Tibial nerve (tissue), 4 donors: ENCODE results near the gene ARHGAP26. TPM values are rescaled to one million over a fixed set of nuclear protein-coding genes. Genes with fewer than 3 reads are reported as not detected.

Source experiments
- DNase-seq, 2 donors: peaks; one replicate each; pipeline ENCODE4 v3.0.0-alpha.2; 2019; ENCODE audit warnings: low spot score in 2 of 2
- H3K27ac ChIP-seq, 4 donors: fragments of 200-600 bp; sonication (generic) in 3 of 4; one replicate each; pipeline ENCODE4 v1.5.1; 2017 to 2019; ENCODE audit warnings: mild to moderate bottlenecking in 1 of 4
- H3K27me3 ChIP-seq, 2 donors: fragments of 200-600 bp; sonication (generic) in 1 of 2; one replicate each; pipeline versions ENCODE4 v1.5.1 to v1.6.0; 2017 to 2019
- H3K36me3 ChIP-seq, 3 donors: fragments of 200-600 bp; sonication (generic); one replicate each; pipeline ENCODE4 v1.5.1; 2018 to 2019
- H3K4me1 ChIP-seq, 4 donors: fragments of 200-600 bp; sonication (generic) in 3 of 4; one replicate each; pipeline ENCODE4 v1.5.1; 2017 to 2019
- H3K4me3 ChIP-seq, 4 donors: fragments of 200-600 bp; sonication (generic) in 3 of 4; one replicate each; pipeline ENCODE4 v1.5.1; 2017 to 2019; ENCODE audit warnings: mild to moderate bottlenecking in 1 of 4, moderate library complexity in 1 of 4
- H3K9me3 ChIP-seq, 4 donors: fragments of 200-600 bp; sonication (generic) in 3 of 4; one replicate each; pipeline ENCODE4 v1.5.1; 2017 to 2019
- CTCF ChIP-seq, 5 experiments: fragments of 200-600 bp in 3 of 5; fragments of 450-650 bp in 2 of 5; sonication (generic) in 3 of 5; IDR thresholded peaks; one replicate each; pipeline ENCODE4 v1.5.1; 2016 to 2019; ENCODE audit warnings: antibody characterized with exemption in 5 of 5, mild to moderate bottlenecking in 3 of 5, moderate library complexity in 2 of 5
- EP300 ChIP-seq, 2 donors: sonication (generic); formaldehyde crosslinking; IDR thresholded peaks; one replicate each; pipeline ENCODE4 v1.6.1; 2017; ENCODE audit warnings: antibody characterized with exemption in 2 of 2, mild to moderate bottlenecking in 1 of 2
- POLR2A ChIP-seq, 2 donors: fragments of 450-650 bp; IDR thresholded peaks; one replicate each; pipeline ENCODE4 v1.6.1; 2017; ENCODE audit warnings: antibody characterized with exemption in 2 of 2, mild to moderate bottlenecking in 2 of 2, moderate library complexity in 2 of 2
- WGBS, 2 donors: methylation state at CpG; one replicate each; pipeline ENCODE4 v1.1.5; 2018; 5-methylcytosine and 5-hydroxymethylcytosine counted together
- total RNA-seq, 4 donors: library from RNA; depleted of rRNA; stranded (reverse); fragments of >200 nt; gene quantifications; one replicate each; pipeline ENCODE4 v1.1.0, GENCODE V29; 2016

The ARHGAP26 gene
- total RNA-seq, 4 donors from 2014 or later = 33.7 to 77.8 (median 57.8) TPM

- Histone ChIP-seq H3K9me3 (no peaks in the 10 kb centered on the region), H3K27ac (peak overlapping the region in 3 of 4 donors; percentile 0 to 84 (median 50)), H3K27me3 (no peaks in the 10 kb centered on the region), H3K4me1 (peaks cover 0 to 24% (median 9%) of the 10 kb centered on the region in 4 donors), H3K36me3 (peaks cover 0 to 5% (median 0%) of the 10 kb centered on the region in 3 donors), H3K4me3 (no peak overlapping the region)
- DNase-seq = peak in 1 of 2 donors; percentile 27
- WGBS, 2 donors = 22% methylated on average over 7 of the region's 7 CpGs
- TF ChIP-seq CTCF (IDR thresholded peaks at IDR 0.05) (no peak), EP300 (IDR thresholded peaks at IDR 0.05) (peak; percentile 19 to 73)
These were observed 281.3 kb downstream of the ARHGAP26 start for GRCh38 chr5:143051244-143052058.

- Histone ChIP-seq H3K27ac (peak overlapping the region in 1 of 4 donors; percentile 61), H3K9me3 (no peaks in the 10 kb centered on the region), H3K27me3 (no peaks in the 10 kb centered on the region), H3K4me1 (peaks cover 0 to 39% (median 9%) of the 10 kb centered on the region in 4 donors), H3K4me3 (no peak overlapping the region), H3K36me3 (peaks cover 0 to 22% (median 0%) of the 10 kb centered on the region in 3 donors)
- no peak for DNase-seq
- TF ChIP-seq EP300 (IDR thresholded peaks at IDR 0.05) (no peak), CTCF (IDR thresholded peaks at IDR 0.05) (no peak), POLR2A (IDR thresholded peaks at IDR 0.05) (no peak)
- WGBS, 2 donors = 90 to 97% methylated on average over 3 of the region's 3 CpGs
These were observed 282.9 kb downstream of the ARHGAP26 start for GRCh38 chr5:143052967-143053682.

- no peak overlapping the region for H3K27ac ChIP-seq
- WGBS, 2 donors = 90 to 92% methylated on average over 8 of the region's 8 CpGs
- DNase-seq = no peak
- H3K4me1 ChIP-seq = peaks cover 0 to 41% (median 9%) of the 10 kb centered on the region in 4 donors
- peaks cover 0 to 28% (median 0%) of the 10 kb centered on the region in 3 donors for H3K36me3 ChIP-seq
- TF ChIP-seq CTCF (IDR thresholded peaks at IDR 0.05) (no peak), POLR2A (IDR thresholded peaks at IDR 0.05) (no peak), EP300 (IDR thresholded peaks at IDR 0.05) (no peak)
- H3K4me3 ChIP-seq = no peak overlapping the region
- H3K27me3 ChIP-seq = no peaks in the 10 kb centered on the region
- no peaks in the 10 kb centered on the region for H3K9me3 ChIP-seq
These were observed 283.6 kb downstream of the ARHGAP26 start for GRCh38 chr5:143053780-143054179.

DNA sequence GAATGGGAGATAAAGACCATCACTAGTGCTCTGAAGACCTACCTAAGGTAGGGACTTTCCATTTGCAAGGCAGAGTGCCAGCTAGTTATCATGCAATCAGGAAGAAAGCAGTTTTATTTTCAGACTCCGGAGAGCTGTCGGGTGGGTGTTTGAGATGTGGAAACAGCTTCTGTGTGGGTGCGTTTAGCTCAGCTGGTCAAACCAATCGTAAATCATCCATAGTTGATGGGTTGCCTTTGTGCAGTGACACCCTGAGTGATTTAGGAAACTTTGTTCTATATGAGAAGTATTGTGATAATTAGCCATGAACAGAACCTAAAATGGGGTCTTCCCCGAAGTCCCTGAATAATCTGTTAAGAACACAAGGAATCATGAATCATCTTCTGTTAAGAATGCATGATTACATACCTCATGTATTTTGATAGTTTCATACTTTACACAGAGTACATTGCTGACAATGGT, 284.3 kb downstream of the ARHGAP26 start:
- Histone ChIP-seq H3K4me3 (no peak overlapping the region), H3K27ac (no peak overlapping the region), H3K9me3 (no peaks in the 10 kb centered on the region), H3K36me3 (peaks cover 0 to 33% (median 0%) of the 10 kb centered on the region in 3 donors), H3K27me3 (no peaks in the 10 kb centered on the region), H3K4me1 (peaks cover 0 to 48% (median 9%) of the 10 kb centered on the region in 4 donors)
- TF ChIP-seq EP300 (IDR thresholded peaks at IDR 0.05) (no peak), CTCF (IDR thresholded peaks at IDR 0.05) (no peak), POLR2A (IDR thresholded peaks at IDR 0.05) (no peak)
- WGBS, 2 donors = 33 to 41% methylated on average over 5 of the region's 5 CpGs
- DNase-seq = no peak
